ENCODE results near the gene NHERF2.
A peak's percentile ranks its signal among the peaks of the same experiment; 100 is the strongest.

The NHERF2 gene

DNA sequence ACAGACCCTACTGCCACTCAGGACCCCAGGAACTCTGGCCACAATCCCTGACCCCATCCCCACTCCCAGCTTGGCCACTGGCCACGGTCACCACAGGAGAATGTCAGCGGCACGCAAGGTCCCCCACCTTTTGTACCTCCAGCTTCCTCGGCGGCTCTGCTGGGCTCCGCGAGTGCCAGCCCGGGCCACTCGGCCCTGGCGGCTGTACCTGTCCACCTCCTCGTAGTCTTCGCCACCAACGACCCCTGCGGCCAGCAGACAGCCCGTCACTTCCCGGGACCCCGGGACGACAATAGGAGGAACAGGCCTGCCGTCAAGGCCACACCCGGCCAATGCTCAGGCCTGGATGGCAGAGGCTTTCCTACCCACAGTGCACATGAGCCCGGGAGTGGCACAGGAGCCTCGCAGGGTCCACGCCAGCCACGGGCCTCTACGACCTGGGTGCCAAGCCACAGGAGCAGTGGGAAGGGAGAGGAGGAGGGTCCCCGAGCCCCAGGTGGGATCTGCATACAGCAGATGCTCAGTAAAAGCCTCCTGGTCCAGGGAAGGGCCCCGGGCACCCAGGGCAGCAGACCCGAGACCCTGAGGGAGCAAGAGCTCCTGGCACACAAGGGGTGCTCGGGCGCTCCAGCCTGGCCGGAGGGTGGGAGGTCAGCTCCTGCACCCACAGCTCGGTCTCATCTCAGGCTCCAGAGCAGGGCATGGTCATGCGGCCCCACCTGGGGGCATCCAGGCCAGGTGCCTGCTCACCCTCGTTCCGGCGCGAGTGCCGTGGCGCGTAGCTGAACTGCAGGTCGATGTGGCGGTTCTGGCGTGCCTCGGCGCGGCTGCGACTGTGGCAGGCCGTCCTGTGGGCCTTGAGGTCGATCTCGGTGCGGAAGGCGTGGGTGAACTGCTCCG, 25.0 kb upstream of the NHERF2 start:
- TF ChIP-seq, protein P1, sequence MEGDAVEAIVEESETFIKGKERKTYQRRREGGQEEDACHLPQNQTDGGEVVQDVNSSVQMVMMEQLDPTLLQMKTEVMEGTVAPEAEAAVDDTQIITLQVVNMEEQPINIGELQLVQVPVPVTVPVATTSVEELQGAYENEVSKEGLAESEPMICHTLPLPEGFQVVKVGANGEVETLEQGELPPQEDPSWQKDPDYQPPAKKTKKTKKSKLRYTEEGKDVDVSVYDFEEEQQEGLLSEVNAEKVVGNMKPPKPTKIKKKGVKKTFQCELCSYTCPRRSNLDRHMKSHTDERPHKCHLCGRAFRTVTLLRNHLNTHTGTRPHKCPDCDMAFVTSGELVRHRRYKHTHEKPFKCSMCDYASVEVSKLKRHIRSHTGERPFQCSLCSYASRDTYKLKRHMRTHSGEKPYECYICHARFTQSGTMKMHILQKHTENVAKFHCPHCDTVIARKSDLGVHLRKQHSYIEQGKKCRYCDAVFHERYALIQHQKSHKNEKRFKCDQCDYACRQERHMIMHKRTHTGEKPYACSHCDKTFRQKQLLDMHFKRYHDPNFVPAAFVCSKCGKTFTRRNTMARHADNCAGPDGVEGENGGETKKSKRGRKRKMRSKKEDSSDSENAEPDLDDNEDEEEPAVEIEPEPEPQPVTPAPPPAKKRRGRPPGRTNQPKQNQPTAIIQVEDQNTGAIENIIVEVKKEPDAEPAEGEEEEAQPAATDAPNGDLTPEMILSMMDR (IDR thresholded peaks at IDR 0.05; ENCODE audit: low read depth, low read length), result no peak
- DNase-seq (ENCODE audit: low read depth, low spot score), result no peak
- in situ Hi-C loops (cut with HindIII; ENCODE audit: low sequenced_read_pairs), result no loop called here
- no peak overlapping the region for H3K4me3 ChIP-seq (ENCODE audit: low read depth, low read length)

DNA sequence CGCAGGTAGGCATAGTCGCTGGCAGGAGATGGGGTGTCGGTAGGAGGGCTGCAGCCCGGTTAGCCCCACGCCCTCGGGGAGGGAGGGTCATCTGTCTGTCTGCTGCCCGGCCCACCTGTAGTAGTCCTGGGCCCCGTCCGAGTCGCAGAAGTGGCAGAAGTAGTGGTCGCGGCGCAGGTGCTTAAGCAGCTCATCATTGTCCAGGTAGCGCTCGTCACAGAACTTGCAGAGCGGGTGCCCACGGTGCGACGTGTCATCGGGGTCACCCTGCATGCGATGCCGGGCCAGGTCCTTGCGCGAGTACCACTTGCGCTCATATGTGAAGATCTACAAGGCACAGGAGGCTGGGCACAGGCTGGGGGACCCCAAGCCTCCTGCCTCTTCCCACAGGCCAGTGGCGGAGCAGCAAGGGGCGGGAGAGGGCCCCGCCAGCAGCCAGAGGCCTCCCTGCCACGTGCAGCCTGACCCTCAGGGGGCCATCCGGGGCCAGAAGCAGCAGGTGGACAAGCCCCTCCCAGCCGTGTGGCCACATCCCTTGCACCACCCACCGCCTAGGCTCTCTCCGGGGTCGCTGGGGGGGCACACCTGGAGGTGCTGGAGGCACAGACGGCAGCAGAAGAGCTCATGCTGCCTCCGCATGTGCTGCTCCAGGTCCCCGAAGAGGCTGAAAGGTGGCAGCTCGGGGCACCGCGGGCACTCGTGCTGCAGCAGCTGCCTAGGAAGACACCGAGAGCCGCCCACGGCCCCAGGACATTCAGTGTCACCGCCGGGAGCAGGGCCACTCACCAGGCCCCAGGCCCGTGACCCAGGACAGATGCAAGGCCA, 24.1 kb upstream of the NHERF2 start:
- TF ChIP-seq, protein P1 (IDR thresholded peaks at IDR 0.05; ENCODE audit: low read depth, low read length), result no peak
- no peak for DNase-seq (ENCODE audit: low read depth, low spot score)
- in situ Hi-C loops (cut with HindIII; ENCODE audit: low sequenced_read_pairs), result no loop called here
- H3K4me3 ChIP-seq (ENCODE audit: low read depth, low read length), result no peak overlapping the region

DNA sequence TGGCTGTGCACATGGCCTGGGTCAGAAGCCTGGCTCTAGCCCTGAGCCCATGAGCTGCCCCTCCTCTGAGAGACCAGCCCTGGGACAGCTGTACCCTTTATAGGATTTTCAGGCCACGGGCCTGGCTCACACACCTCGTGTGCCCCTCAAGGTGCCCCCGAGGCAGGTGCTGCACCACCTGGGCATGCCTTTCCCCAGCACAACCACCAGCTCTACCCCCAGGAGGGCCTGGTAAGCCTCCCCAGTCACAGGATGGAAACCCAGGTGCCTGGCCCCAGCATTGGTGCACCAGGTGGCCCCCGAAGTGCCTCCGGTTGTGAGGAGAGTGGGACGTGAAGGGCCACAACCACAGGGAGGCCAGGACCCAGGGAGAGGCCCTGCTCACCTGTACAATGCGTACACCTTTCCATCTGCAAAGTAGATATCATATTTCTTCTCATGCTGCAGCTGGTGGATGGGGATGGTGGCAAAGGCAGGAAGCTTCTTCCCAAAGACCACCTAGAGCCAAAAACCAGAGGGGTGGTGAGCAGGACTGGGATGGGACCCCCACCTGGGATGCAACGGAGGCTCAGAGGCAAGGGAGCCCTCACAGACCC, 23.4 kb upstream of the NHERF2 start:
- no peak for DNase-seq (ENCODE audit: low read depth, low spot score)
- TF ChIP-seq, protein P1 (IDR thresholded peaks at IDR 0.05; ENCODE audit: low read depth, low read length), result no peak
- no peak overlapping the region for H3K4me3 ChIP-seq (ENCODE audit: low read depth, low read length)
- in situ Hi-C loops (cut with HindIII; ENCODE audit: low sequenced_read_pairs), result no loop called here

DNA sequence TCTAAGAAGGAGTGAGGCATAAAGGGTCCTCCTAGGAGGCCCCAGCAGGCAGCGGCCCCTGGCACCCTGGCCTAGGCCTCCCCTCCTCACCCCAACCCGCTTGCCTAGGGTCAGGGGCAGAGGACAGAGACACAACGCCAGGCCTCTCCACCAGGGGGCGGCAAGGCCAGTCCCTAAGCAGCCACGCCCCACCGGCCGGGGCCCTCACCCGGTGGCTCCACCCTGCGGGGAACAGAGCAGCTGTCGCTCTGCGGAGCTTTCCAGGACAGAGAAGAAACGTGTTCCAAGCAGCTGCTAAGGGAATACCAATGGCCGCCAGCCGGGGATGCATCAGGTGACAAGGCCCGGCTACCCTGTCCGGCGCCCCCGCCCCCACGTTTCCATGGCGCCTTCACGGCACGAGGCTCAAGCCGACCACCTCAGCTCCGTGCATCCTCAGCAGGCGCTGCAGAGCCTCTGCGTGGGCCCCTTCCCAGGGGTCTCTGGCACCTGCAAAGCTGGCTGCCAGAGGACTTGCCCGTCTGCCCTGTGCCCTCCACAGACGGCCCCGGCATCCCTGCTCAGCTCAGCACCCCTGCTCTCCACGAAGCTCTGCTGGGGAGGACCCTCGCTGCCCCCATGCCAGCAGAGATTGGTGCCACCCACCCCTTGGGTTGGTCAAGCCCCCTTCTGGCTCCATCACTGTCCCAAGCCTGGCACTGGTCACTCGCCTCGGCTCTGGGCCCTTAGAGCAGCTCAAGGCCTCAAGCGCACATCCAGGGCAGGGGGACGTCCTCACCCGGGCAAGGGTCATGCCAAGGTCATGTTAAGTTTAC, 22.7 kb upstream of the NHERF2 start:
- TF ChIP-seq, protein P1 (IDR thresholded peaks at IDR 0.05; ENCODE audit: low read depth, low read length), result peak; percentile 99
- in situ Hi-C loops (cut with HindIII; ENCODE audit: low sequenced_read_pairs), result no loop called here
- peak; percentile 81 for DNase-seq (ENCODE audit: low read depth, low spot score)
- H3K4me3 ChIP-seq (ENCODE audit: low read depth, low read length), result no peak overlapping the region

DNA sequence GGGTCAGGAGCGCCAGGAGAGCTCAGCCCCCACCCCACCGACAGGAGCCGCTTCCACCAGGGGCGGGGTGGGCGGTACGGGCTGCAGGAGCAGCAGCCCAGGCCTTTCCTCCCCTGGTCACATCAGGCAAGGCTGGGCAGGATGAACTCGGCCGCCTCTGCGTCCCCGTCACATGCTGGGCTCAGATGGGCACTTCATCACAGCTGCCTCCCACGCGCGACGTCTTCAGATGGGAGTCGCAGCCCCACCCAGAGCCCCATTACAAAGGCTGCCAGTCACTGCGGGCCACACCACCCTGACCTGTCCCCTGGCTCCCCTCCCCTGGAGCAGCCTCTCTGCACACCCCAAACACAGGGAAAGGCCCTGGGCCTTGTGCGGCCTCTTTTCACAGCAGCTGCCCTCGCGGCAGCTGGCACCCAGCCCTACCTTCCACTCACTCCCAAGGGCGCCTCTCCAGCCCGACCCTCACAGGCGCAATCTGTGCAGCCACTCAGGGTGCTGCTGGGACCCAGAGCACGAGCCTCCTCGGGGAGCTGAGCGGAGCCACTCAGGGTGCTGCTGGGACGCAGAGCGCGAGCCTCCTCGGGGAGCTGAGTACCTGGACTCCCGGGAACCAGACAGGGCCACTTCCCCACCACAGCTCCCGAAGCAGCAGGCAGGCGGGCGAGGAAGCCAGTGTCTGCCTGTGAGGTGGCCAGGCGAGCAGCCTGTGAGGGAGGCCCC, 21.7 kb upstream of the NHERF2 start:
- in situ Hi-C loops (cut with HindIII; ENCODE audit: low sequenced_read_pairs), result no loop called here
- DNase-seq (ENCODE audit: low read depth, low spot score), result no peak
- TF ChIP-seq, protein P1 (IDR thresholded peaks at IDR 0.05; ENCODE audit: low read depth, low read length), result no peak
- no peak overlapping the region for H3K4me3 ChIP-seq (ENCODE audit: low read depth, low read length)

All from astrocyte of the spinal cord (primary cell).